Right ventricle myocardium superior (tissue), 1 donor: ENCODE results near the gene TMEM117. TPM values are rescaled to one million over a fixed set of nuclear protein-coding genes. Genes with fewer than 3 reads are reported as not detected.

Experiments used
- ATAC-seq: fragments of 200-7000 bp; cut with Tn5 transposase; one replicate; pipeline ENCODE4 v1.9.1; 2020; ENCODE audit warnings: mild to moderate bottlenecking; ENCODE audit not compliant: poor library complexity
- DNase-seq: peaks from one replicate; pipeline ENCODE4 v3.0.0-alpha.2; 2020
- intact Hi-C: fragments of 100-400 bp; cut with DNase I; formaldehyde crosslinking; loops from one replicate; pipeline ENCODE4 v1.11.2; 2022
- total RNA-seq: library from RNA; stranded (reverse); fragmentation: NEBNext Ultra II Directional; extraction: Animal tissue kit (Norgen Biotek cat#: 25700); gene quantifications from one replicate; pipeline ENCODE4 v1.2.1, GENCODE V29; 2021
- donor health status: DM: no; HTN: yes; CAD: no; lungs with severe emphysema.

TMEM117 gene
- total RNA-seq, 1 donor from 2014 or later = 5.8 TPM

DNA sequence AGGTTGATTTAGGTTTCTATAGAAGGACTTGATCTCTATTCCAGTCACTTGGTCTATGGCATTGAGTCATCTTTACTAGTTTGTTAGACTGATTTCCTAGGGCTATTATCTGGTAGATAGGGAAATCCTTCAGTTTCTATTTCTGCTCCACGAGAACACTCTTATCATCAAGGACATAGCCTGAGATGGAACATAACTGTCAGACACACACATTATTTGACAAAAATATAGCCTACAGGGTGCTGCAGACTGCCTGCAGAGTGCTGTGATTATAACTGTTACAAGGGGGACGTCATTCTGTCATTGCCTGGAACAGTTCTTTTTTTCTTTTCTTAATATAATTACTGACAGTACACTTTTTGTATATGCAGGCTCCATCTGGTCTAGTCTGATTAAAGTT lies 82.0 kb downstream of the TMEM117 start:
- peak; percentile 86 for ATAC-seq

DNA sequence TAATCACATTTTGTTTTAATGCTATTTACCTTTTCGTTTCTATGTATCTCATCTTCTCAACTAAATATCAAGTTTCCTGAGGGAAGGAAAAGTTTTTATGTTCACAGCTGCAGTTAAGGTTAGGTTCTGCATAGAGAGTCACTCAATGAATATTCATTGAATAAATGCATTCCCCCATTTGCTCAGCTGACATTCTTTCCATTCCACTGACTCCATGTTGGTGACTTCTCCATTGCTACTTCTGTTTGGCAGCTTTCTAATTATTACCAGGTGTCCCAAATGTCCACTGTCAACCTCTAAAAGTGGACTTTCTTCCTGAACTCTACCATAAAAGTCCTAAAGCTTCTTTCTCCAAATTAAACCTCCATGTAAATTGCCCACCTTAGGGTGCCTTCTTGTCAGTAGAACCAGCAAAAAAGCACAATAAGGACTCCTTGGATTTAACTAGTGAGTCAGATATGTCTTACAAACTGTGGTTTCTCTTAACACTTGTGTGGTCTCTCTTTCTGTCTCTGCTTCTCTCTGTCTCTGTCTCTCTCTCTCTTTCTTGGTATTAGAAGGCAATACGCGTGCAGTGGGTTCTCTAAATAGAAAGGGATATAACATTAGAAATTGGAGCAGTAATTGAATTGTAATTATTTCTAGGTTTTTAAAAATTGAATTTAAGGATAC lies 85.9 kb downstream of the TMEM117 start:
- DNase-seq (no peak), ATAC-seq (no peak)
- intact Hi-C loops = no loop called here

More for the DNA sequence above, 82.0 kb downstream of the TMEM117 start:
- intact Hi-C loops = no loop called here
- DNase-seq = no peak

DNA sequence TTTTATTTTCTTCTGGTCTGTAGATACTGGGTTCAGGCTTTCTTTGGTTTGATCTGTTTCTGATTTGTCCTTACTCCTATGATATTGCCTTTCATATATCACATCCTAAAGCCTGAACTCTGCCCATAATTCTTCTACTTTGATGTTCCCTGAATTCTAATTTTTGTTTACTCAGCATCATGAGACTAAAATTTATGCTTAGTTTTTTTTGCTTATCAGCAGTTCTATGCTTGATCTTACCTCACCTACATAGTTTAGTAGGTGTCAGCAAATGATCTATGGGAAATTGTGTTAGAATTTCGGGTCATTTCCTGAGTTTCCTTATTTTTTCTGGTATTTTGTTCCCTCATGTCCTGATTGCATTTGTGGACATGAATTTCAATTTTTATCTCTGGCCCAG lies 94.2 kb downstream of the TMEM117 start:
- ATAC-seq (no peak), DNase-seq (no peak)
- intact Hi-C loops = no loop called here

DNA sequence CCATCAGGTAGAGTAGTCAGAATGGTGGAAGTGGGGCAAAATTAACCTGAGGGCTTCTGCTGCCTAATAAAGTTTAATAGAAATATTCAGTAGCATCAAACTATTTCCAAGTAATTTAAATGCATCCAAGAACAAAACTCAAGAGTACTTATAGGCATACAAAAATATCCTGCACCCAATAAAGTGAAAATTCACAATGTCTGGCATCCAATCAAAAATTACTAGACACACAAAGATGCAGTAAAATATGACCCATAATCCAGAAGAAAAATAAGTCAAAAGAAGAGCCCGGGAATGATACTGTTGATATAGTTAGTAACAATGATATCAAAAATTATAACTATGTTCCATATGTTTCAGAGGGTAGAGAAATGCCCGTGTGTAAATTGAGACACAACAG lies 95.3 kb downstream of the TMEM117 start:
- intact Hi-C loops = no loop called here
- no peak for ATAC-seq
- no peak for DNase-seq

DNA sequence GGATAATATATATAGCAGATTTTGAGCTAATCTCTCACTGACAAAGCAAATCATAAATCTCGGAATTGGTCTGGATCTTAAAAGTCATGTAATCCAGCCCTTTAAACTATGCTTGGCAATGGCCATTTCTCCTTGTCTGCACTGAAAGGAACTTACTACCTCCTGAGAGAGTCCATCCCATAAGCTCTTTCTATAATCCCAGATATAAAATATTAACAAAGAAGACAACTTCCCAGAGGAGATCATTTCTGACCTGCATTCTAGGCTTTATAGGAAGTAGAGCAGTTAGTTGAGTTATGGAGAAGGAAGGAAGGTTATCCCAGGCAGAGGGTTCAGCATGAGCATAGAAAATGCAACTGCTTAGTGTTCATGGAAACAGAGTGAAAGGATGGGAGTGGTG lies 99.7 kb downstream of the TMEM117 start:
- ATAC-seq = no peak
- intact Hi-C loops = no loop called here
- no peak for DNase-seq

DNA sequence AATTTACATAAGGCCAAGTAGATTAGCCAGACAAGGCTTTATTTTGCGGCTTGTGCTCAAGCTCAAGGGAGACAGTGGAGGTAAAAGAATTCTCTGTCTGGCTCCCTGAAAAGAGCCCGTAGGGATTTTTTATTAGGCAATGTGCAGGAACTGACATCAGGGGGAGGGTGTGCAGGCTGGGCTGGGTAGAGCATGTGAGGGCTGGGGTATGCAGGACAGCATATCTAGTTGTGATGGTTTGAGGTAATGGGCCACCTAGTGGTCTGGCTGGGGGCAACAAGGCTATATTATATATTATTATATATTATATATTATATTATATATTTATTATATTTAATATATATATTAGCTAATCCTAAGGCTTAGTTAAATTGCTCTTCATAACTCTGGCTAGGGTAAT lies 102.1 kb downstream of the TMEM117 start:
- intact Hi-C loops = no loop called here
- ATAC-seq (no peak), DNase-seq (no peak)

DNA sequence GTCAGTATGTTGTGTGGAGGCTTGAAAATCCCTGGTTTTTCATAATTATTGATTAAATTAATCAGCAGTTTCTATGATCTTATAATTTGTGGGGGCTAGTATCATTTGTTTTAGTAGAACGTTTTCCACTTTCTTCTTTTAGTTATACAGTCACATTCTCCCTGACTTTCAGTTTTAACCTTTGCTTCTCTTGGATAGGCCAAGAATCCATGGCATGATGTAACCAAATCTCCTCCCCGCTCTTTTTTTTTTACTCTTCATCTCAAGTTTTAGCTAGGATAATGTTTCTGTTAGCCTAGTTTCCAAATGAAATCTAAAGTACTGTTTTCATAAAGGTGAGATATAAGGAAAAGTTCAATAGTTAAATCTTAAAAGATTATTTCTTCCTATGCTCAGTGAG lies 106.5 kb downstream of the TMEM117 start:
- intact Hi-C loops = no loop called here
- DNase-seq (no peak), ATAC-seq (no peak)

DNA sequence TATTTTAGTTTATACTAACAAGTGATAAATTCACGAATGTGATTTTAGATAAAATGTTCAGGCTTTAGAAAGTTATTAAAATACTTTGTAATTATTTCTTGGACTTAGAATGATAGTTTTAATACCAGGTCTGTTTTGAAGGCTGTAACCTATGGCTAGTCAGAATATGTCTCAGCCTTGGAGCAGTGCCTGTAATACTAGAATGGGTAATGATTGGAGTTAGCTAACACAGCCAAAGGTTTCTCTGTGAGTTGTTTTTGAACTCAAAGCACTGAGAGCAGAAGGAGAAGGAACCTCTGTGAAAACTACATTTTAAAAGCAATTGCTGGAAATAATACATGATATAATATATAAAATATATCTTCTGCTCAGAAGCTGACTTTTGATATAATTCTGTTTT lies 110.1 kb downstream of the TMEM117 start:
- intact Hi-C loops = no loop called here
- ATAC-seq (no peak), DNase-seq (no peak)

- intact Hi-C loops = no loop called here
- ATAC-seq = no peak
- no peak for DNase-seq
These were observed 115.4 kb downstream of the TMEM117 start for GRCh38 chr12:43951286-43951685.

DNA sequence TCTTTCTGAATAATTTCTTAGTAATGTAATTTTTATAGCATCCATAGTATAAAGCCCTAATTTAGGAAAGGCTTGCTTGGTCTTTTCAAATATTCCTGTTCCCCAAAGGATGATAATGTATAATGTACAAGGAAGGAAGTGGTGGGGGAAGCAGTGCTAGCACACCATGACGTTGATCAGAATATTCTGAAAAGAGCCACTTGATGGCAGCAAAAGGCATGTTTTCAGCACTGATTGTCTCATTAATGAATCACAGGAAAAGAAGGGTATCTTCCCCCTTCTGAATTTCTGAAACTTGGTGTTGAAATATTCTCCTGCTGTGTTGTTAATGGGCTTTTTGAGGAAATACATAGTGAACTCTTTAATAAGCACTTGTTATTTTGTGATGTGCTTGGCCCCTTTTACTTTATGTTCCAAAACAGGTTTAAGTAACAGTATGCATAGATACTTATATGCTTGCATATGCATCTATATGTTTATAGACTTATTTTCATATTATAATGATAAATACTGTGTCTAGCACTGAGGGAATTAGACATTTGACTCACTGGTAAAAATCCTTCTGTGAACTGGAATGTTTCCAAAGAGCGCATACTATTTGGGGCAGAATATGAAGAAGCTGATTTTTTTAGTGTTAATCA lies 122.0 kb downstream of the TMEM117 start:
- no peak for DNase-seq
- ATAC-seq = peak; percentile 81
- intact Hi-C loops = no loop called here

- intact Hi-C loops = no loop called here
These were observed 128.2 kb downstream of the TMEM117 start for GRCh38 chr12:43964033-43964432.

DNA sequence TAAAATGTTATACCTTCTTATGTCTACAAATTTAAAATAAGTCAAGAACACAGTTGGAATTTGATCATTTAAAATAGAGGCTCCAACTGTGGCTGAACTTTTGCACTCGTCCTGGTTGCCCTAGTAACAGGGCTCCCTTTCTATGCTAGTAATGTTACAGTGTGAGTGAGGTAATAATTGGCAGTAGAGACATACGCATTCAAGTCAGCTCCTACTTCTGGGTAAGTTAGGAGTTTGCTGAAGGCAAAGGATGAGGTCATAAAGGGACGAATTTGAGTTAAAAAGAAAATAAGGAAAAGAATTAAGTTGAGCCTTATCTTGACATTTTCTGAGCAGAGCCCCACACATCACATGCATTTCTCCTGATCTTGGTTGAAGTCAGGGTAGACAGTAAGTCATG lies 129.1 kb downstream of the TMEM117 start:
- no peak for ATAC-seq
- intact Hi-C loops = no loop called here
- no peak for DNase-seq

More at GRCh38 chr12:43964033-43964432, 128.2 kb downstream of the TMEM117 start:
- no peak for DNase-seq
- no peak for ATAC-seq

- DNase-seq (no peak), ATAC-seq (no peak)
- intact Hi-C loops = no loop called here
These were observed 130.0 kb downstream of the TMEM117 start for GRCh38 chr12:43965899-43966298.

DNA sequence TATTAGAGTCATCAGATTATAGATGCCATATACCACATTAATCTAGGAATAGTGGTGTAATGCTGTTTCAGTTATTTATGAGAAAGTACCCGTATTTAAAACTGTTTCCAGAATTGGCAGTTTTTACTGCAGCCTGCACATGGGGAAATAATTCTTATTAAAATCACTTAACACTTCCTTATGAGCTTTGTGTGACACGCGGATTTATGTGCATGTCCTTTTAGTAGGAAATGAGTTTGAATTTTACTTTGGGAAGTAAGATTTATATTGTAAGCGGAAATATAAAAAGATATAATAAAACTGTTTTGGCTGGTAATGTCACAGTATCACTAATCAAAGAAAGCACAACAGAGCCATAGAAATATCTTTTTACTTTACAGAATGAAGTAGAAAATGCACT lies 132.9 kb downstream of the TMEM117 start:
- no peak for ATAC-seq
- intact Hi-C loops = no loop called here
- no peak for DNase-seq

DNA sequence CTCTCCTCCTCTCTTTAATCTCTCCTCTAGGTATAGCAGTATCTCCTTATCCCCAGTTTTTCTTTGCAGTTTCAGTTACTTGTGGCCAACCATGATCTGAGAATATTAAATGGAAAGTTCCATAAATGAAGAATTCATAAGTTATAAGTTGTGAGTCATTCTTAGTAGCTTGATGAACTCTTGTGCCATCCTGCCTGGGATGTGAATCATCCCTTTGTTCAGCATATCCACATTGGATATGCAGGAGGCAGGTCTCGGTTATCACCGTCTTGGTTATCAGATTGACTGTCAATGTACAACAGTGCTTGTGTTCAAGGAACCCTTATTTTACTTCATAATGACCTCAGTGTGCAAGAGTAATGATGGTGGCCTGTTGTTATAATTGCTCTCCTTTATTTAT lies 134.0 kb downstream of the TMEM117 start:
- intact Hi-C loops = no loop called here
- DNase-seq (no peak), ATAC-seq (no peak)

DNA sequence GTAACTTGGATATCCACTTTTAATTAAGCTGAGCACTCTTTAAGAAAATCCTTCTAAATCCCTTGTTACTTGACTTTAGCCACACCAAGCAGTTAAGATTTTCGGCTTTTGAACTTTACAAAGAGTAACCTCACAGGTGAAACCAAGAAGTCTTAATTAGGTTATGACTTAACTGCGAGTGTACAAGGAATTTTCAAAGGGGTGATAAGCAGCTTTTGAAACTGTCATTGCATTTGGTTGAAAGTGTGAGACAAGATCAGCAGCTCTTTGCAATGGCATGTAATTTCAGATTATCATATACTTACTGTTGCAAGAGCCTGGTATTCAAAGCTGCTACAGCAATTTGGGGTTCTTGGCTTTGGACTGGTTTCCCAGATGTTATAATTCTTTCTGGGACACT lies 137.5 kb downstream of the TMEM117 start:
- intact Hi-C loops = no loop called here
- DNase-seq = no peak
- ATAC-seq = no peak

DNA sequence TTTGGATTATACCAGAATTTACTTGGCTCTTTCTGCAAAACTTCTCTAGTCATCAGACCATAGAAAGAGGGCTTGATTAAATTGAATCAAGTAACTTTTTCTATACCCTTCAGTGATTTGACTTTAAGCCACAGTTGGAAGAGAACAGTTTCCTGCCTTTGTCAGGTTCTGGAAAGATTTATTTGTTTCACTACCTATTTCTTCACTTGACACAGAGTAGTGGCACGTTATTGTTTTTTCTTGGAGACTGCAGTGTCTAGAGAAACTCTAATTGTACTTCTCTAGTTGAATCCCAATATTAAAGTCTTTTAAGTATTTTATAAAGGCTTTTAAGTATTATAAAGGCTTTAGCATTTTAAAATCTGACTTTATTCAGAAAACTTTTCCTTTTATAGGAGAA lies 138.1 kb downstream of the TMEM117 start:
- ATAC-seq = no peak
- intact Hi-C loops = no loop called here
- no peak for DNase-seq

DNA sequence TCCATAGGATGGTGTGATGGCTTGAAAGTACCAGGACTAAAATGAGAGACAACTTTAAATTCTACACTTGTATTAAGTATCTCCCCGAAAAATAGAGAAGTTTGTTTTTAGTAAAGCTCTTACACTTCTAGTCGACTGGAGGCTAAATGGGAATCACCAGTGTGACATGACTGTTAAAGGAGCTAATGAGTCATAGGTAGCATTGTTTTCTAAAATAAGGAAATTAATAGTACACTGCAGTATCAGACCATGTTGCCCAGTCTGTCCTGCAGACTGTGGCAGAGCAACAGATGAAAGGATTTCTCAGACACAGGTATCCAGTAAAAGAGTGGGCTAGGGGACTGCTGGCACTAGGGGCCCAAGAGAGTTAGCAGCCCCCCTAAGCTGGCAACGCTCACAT lies 140.1 kb downstream of the TMEM117 start:
- intact Hi-C loops = no loop called here
- no peak for DNase-seq
- ATAC-seq = no peak

DNA sequence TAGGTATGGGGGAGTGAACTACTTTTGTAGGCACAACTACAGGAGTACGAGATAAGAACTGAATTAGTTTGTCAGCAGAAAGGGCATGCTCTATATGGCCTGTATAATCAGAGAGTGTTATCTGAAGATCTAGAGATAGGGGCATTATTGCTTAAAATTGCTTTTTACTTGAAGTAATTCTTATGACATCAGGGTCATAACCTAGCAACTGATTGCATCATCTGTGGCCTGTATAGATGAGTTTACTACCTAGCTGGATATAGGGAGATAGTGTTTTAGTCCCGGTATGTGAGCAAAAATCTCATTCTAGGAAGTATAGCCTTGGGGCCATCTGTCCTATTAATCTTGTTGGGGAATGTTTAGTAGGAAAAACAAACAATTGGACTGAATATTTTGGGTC lies 142.7 kb downstream of the TMEM117 start:
- intact Hi-C loops = no loop called here
- DNase-seq (no peak), ATAC-seq (no peak)

- ATAC-seq (no peak), DNase-seq (no peak)
- intact Hi-C loops = no loop called here
These were observed 143.6 kb downstream of the TMEM117 start for GRCh38 chr12:43979450-43979849.
